Stimulated activated CD4-positive, alpha-beta T cell treated with anti-CD3 and anti-CD28 coated beads, Interleukin-1b, Interleukin-23, amount 100 ng/mL, for 48 hours (primary cell): ENCODE measurements around the gene NUDT14.

Experiments used
- DNase-seq: peaks from one replicate; pipeline ENCODE4 v3.0.0-alpha.2; 2020

NUDT14 gene

DNA sequence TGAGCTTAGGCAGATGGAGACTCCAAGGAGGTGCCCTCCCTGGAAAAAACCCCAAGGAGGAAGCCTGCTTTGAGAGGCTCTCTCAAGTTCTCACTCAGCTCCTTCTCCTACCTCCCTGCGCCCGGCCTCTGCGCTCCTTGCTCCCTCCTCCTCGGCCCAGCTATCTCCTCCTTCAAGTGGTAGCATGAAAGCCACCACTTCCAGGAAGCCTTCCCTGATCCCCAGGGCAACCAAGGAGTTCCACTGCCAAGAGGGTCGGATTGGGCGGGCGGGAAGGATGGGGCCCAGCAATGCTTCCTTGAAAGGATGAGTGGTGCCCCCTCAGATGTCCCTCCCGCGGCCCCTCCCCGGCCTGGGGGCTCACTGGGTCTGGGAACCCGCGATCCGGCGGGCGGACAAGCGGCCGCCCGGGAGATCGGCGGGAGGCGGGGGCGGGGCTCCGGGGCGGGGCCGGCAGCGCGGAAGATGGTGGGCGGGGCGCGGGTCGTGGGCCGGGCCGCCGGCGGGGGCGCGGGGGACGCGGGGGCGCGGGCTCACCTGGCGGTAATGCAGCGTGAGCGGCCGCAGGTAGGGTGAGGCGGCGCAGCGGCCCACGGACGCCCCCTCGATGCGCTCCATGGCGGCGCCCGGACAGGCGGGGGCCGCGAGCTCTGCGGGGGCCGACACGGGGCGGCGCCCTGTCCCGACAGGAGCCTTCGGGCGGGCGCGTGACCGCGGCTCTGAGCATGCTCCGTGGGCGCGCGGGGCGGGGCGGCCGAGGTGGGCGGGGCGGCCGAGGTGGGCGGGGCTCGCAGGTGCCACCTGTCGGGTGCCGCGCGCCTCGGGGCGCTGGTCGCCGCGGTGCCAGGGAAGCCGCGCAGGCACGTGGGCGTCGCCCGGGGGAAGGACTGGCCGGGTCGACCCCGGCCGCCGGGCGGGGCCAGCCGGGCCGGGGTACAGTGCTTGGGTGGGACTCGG is at the start of gene NUDT14:
Gene NUDT14, minus strand, starts transcription at position 721 of the 957 bp plus-strand sequence. Its CDS starts 103 bp downstream, at position 618.
- peak; percentile 83 for DNase-seq

DNA sequence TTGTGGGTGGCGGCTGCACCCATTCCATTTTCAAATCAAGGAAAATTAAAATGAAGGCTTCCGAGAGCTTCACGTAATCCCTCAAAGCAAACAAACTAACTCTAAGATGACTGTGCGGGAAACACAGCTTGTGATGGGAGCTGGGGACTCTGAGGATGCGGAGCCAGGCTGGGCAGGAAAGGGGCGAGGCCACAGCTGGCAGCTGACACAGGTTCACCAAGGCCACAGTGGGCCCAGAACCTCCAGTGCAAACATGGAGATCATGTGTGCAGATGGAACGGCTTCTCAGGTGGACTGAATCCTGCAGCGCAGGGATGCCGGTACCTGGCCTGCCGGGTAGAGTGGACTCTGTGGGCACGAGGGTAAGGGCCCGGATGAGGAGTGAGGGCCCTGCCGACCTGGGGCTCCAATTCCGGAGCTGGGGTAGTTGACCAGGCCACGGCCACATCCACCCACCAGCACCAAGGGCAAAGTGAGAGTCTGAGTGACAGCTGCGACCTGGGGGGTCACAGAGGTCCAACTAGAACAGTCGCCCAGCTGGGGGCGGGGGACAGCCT is 48.1 kb upstream of the NUDT14 start:
- no peak for DNase-seq

DNA sequence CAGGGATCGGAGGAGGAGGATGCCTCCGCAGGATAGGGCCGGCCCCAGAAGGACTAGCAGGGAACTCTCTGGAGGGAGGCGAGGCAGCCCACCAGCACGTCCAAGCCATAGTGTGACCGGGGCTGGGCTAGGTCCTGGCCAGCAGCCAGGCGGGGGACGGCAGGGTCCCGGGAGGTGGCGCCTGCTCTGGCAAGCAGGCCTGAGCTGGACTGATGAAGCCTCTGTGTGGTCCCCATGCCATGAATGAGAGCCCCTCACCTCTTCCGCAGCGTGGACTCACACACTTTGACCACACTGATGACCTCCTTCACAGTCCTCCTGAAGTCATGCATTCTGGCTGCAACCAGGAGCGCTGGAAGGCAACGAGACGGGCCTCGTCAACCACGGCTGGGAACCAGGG is 47.5 kb upstream of the NUDT14 start:
- no peak for DNase-seq

DNA sequence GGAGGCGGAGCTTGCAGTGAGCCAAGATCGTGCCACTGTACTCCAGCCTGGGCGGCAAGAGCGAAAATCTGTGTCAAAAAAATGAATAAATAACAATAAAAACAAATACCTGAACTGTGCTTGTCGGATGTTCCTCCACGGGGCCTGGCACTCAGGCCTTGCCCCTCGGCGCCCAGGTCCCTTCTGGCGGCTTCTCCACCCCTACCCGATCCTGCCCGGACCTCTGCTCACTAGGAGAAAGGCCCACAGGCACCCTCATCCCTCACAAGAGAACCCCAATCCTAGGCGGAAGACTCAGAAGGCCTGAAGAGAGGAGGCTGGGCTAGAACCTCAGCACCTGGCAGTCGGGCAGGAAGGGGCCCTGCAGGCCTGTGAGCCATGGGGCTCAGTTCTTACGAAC is 46.2 kb upstream of the NUDT14 start:
- DNase-seq: no peak

DNA sequence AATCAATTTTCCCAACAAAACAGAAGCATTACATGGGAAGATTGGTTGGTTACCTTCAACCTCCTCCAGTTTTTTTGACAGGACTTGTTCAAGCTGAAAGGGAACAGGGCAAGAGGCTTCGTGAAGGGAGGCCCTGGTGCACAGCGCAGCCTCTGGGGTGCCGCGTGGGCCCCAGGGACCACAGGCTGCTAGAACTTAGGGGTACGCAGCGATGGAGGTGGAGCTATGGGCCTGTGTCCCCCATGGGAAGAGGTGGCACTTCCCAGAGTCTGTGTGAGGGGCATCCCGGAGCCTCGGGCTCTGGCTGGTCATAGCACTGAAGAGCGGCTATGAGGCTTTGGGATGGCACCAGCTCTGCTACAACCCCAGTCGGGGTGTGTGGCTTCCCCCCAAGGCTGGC is 45.1 kb upstream of the NUDT14 start:
- DNase-seq: no peak

DNA sequence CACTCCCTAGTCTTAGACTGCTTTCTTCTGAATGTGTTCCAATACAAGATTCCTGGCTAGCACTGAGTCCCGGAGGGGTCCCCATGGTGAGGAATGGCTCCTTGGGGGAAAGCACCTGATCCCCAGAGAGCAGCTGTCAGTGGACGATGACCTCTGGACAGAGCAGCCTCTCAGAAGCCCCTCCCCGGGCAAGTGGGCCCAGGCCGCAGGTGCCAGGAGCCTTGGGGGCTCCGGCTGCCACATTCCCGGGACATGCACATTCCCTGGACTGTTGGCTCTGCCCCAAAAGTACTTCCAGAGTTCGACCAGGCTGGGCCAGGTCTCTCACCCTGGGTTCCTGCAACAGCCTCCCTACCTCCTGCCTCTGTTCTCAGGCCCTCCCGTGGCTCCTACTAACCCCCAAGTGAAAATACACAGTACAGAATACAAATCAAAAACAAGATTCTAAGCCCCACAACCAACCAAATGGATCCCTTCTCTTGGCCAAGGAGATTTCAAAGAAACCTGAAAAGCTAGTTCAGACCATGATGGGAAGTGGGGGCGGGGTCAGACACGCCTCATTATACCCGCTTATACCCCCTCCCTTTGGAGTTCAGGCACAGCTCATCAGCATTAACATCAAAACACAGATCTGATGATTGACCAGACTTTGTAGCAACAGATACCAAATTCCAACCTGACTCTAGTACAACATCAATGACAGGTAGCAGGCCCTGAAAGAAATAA is 43.9 kb upstream of the NUDT14 start:
- DNase-seq: no peak

DNA sequence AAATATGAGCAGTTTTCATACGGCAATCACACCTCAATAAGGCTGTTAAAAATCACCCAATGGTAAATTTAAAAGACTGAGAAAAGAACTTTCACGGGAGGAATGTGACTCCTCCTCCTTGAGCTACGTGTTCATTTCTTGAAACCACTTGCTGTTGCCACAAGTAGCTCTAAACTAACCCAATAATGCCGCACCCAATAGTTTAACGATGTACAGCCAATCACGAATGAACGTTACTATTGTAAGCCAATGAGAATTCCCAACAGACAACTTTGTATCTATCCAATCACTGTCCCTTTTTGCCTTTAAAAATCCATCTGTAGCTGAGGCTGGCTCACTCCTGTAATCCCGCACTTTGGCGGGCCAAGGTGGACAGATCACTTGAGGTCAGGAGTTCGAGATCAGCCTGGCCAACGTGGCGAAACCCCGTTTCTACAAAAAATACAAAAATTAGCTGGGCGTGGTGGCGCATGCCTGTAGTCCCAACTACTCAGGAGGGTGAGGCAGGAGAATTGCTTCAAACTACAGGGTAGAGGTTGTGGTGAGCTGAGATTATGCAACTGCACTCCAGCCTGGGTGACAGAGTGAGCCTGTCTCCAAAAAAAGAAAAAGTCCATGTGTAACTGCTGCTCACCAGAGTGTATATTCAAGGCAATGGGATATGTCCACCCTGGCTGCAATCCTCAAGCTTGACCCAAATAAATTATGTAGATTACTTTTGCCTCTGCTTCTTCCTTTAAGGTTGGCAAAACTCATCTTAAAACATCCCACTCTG is 42.8 kb upstream of the NUDT14 start:
- no peak for DNase-seq

DNA sequence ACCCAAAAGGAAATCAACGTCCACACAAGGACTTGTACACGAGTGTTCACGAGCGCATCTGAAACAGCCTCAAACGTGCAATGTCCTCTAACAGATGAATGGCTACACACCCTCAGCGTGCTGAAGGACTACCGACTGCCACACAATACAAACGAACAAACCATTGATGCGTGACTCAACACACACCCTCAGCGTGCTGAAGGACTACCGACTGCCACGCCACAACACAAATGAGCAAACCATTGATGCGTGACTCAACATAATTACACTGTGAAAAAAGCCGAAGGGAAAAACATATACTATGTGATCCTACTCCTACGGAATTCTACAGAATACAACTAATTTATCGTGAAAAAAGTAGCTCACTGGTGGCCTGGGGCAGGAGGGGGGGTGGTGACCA is 42.1 kb upstream of the NUDT14 start:
- no peak for DNase-seq

DNA sequence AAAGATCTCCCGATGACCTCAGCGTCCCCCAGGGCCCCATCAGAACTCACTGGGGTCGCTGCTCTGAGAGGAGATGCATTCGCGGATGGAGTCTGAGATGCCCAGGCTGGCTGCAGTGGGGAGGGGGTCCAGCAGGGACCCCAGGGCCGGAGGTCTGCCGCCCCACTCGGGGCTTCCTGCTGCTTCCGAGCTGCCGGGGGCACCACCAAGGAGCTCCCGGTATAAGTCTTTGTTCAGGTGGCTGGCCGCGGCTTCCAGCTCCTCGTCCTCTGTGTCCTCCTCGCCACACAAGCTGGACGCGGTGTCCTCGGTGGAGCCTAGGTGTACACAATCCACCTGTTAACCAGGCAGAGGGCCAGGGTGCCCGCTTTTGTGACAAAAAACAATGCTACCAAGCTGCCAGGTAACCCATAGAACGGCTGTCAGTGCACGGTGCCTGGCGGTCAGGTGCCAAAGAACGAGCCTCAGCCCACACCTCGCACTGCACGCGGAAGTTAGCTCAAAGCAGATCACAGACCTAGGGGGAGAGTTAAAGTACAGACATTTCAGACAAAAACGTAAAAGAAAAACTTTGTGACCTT is 40.6 kb upstream of the NUDT14 start:
- DNase-seq: no peak

DNA sequence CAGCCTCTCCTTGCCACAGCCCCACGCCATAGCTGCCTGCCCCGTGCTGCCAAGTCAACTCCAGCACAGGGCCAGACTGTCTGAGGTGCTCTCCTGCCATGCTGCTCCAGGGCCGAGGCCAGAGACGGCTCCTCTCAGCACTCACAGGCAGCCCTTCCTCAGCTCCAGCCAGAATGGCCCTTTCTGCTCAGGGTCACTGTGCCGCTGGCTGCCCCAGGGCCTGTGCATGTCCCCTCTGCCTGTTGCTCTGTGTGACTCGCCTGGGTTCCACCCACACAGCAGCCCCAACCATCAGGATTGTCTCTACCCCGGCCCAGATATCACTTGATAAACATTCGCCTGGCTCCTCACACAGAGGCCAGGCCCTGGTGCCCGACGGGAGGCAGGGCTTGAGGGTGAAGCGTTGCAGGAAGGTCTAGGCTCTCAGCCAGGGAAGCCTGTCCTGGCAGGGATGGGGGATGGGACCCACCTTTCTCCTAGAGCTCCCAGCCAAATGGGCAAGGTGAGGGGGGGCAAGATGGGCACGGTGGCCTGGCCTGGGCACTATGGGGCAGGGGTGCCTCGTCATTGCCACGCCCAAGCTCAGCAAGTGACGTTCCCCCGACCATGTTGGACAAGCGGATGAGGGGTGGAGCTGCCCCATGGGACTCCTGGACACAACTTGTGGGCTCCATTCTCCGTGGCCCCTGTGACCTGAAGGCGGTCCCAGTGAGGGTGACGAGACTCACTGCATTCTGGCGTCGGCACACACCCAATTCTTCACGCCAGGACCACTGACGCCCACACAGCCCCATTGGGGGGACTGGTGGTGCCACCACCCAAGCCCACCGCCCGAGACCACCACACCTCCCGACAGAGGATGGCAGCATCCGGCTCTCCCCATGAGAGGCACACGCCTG is 39.8 kb upstream of the NUDT14 start:
- DNase-seq: no peak

DNA sequence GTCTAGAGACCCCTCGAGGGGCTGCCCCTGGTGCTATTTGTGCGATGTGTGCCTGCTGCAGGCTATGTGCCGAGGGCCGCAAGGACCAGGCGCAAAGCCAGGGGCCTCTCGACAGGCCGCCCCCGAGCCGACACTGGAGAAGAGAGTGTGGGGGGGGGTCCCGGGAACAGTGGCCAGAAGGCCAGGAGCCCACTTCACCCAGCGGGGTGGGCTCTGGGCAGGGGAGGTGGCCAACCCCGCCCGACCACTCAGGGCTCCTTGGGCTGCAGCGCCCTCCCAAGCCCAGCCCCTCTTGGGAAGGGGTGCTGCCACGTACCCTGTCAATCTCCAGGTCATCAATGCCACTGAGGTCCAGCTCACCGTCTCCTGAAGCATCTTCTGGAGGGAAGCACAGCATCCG is 38.6 kb upstream of the NUDT14 start:
- no peak for DNase-seq

DNA sequence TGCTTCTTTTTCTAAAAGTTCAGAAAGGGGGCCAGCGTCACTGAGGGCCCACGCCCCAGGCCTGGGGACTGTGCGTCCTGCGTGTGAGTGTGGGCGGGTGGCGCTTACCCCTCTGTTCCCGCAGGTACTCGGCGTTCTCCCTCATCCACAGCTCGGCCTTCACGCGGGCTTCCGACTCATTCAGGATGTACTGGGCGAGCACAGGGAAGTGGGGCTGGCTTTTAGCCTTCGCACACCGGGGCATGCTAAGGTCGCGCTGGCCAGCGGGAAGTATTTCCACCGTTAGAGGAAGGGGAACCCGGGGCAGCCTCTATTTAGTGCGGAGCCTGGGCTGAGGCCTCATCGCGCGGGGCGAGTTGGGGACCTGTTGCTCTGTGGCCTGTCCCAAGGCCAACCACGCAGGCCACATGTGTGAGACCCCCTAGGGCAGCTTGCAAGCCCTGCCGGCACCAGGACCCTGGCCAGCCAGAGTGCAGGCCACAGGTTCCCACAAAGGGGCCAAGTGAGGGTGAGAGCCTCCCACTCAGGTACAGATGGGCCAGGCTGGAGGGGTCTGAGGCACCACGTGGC is 38.0 kb upstream of the NUDT14 start:
- no peak for DNase-seq

DNA sequence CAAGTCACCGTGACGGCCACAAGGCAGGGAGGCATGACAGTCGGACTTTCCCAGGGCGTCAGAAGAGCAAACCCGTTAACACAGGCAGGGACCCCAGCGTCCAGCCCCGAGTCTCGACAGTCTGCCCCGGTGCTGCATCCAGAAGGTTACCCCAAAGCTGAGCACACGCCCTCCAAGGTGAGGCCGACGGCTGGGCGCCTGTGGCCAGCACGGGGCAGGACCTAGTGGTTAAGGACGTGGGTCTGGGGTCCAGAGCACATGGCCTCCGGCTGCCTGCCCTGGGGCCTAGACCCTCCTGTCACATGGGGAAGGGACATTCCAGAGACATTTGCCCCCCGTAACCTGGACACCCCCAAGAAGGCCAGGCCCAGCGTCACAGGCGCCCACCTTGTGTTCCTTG is 37.5 kb upstream of the NUDT14 start:
- DNase-seq: no peak

DNA sequence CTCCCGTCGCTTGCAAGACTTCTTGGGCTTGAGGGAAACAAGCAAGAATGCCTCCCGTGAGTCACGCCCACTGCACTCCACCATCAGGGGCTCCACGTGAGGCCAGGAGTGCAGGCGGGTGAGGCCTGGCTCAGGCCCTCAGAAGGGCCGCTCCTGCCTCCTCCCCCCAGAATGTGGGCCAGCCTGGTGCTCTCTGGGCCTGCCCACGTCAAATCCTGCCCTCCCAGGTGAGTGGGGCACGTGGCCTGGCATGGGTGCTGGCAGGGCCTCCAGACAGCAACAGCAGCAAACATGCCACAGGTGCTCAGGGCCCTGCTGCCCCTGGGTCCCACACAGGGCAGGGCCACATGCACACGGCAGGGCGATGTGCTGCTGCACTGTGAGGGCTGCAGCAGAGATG is 36.7 kb upstream of the NUDT14 start:
- DNase-seq: no peak

DNA sequence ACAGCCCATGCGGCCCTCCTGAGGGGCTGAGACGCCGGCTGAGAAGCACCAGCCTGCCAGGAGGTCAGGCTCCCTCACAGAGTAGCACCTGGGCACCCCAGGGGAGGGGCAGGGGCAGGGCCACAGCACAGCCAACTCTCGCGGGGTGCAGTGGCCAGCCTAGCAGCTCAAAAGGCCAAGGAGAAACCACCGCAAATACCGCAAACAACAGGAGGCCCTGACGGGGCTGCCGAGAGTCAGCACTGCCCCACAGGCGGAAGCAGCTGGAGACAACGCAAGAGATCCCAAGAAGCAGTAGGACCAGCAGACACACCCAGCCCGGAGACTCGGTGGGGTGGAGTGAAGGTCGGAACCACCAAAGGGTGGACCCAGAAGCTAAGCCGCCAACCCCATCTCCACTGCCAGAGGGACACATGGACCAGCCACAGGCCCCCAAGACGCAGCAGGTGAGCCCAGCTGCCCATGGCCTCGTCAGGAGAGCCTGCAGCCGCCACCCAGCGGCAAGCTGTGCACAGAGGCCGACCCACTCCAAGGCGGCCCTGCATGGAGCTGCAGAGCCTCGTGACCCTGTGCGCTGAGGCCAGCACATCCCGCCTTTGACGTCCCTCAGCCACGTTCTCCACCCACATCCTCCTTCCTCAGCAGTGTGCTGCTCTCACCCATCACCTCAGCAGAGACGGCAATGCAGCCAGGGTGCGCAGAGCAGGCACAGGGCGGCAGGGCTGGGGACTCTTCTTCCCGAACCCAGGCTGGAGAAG is 35.6 kb upstream of the NUDT14 start:
- no peak for DNase-seq

DNA sequence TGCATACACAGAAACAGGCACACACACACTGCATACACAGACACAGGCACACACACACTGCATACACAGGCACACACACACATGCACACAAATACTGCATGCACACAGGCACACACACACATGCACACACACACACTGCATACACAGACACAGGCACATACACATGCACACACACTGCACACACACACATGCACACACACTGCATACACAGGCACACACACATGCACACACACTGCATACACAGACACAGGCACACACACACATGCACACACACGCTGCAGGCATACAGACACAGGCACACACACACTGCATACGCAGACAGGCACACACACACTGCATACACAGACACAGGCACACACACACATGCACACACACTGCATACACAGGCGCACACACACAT is 34.5 kb upstream of the NUDT14 start:
- DNase-seq: no peak

DNA sequence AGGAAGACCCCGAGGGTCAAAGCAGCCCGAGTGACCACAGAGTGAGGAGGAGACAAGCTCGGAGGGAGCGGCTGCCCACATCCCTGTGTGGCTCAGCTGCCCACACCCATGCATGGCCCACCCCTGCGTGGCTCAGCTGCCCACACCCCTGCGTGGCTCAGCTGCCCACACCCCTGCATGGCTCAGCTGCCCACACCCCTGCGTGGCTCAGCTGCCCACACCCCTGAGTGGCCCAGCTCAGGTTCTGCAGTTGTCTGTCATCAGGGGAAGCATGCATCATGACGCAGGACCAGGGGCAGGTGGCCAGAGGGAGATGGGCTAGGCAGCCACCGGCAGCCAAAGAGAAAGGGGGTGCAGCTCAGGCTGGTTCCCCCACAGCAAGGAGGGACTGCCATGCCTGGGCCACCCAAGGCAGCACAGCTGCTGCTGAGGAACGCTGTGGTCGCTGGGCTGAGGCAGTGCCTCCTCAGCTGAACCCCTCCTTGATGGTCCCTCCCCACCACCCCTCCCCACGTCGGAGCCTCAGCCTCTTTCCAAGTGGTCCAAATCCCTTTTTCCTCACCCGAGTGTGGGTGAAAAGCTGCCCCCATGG is 33.3 kb upstream of the NUDT14 start:
- DNase-seq: no peak

DNA sequence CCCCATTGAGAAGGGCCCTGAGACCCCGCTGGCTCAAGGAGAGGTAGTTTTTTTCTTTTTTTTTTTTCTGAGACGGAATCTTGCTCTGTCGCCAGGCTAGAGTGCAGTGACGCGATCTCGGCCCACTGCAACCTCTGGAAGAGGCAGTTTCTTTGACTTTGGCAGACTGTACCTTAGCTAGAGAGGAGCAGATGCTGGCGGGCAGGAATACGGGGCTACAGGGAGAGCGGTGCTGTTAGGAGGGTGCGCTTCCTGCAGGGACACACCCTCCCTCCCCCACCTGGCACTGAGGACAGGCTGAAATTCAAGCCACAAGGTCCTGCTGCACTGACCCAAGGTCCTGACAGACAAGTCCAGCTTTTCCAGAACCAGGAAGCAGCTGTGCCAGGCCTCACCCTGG is 32.2 kb upstream of the NUDT14 start:
- DNase-seq: no peak

DNA sequence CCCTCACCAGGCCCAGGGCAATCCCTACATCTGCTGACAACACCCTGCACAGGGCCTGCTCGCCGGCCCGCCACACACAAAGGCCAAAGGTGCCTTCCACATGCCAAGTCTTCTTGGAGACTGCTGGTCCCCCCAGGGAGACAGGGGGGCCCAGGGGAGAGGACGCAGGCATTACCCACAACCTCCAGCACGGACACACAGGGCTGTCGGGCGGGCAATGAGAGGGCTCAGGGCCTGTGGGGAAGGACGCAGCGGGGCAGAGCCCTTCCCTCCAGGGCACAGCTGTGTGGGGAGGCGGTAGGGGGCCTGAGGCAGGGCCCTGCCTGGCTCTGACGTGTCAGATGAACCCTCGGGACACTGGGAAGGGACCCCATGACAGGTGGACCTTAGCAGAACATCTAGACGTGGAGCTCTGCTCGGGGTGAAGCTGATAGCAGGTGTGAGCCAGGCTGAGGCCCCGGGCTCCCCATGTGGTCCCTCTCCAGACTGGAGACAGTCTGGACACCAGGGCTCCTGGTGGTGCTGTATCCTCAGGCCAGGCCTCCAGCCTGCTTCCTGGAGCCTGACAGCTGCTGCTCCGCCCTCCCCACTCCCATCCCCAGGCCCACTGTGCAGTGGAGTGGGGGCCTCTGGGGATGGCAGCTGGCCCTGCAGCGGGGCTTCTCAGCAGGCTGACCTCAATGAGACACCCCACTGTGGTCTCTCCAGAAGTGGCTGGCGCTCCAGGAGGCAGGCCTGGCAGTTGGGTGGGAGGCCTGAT is 31.6 kb upstream of the NUDT14 start:
- DNase-seq: no peak
